Measurements from ENCODE around the gene SCARB1. TPM values are rescaled to one million over a fixed set of nuclear protein-coding genes. Genes with fewer than 3 reads are reported as not detected.
"Not testable (repeated sequence)": the region's sequence is repeated elsewhere in the genome, so short reads cannot be mapped to it uniquely, and the experiment has no call there.

The SCARB1 gene
- total RNA-seq, 1 experiment from 2014 or later = 26.8 TPM

GRCh38 chr12:124884587-124885438 lies 21.1 kb upstream of the SCARB1 start:
- DNase-seq (ENCODE audit: low spot score) = no peak

- no peak for DNase-seq (ENCODE audit: low spot score)
Observed at GRCh38 chr12:124883263-124884130, 19.8 kb upstream of the SCARB1 start.

GRCh38 chr12:124881123-124881522 lies 17.5 kb upstream of the SCARB1 start:
- DNase-seq (ENCODE audit: low spot score) = no peak

- not testable (repeated sequence) for DNase-seq (ENCODE audit: low spot score)
Observed at GRCh38 chr12:124880335-124880734, 16.7 kb upstream of the SCARB1 start.

GRCh38 chr12:124878795-124879516 lies 15.3 kb upstream of the SCARB1 start:
- no peak for DNase-seq (ENCODE audit: low spot score)

GRCh38 chr12:124877423-124877822 lies 13.8 kb upstream of the SCARB1 start:
- no peak for DNase-seq (ENCODE audit: low spot score)

GRCh38 chr12:124876171-124876570 lies 12.5 kb upstream of the SCARB1 start:
- no peak for DNase-seq (ENCODE audit: low spot score)

GRCh38 chr12:124875803-124876132 lies 12.1 kb upstream of the SCARB1 start:
- DNase-seq (ENCODE audit: low spot score) = no peak

- DNase-seq (ENCODE audit: low spot score) = no peak
Observed at GRCh38 chr12:124874988-124875802, 11.5 kb upstream of the SCARB1 start.

- DNase-seq (ENCODE audit: low spot score) = no peak
Observed at GRCh38 chr12:124874188-124874587, 10.5 kb upstream of the SCARB1 start.

GRCh38 chr12:124872068-124872719 lies 8.5 kb upstream of the SCARB1 start:
- DNase-seq (ENCODE audit: low spot score) = no peak

GRCh38 chr12:124871297-124871696 lies 7.6 kb upstream of the SCARB1 start:
- DNase-seq (ENCODE audit: low spot score) = no peak

- no peak for DNase-seq (ENCODE audit: low spot score)
Observed at GRCh38 chr12:124870515-124870914, 6.9 kb upstream of the SCARB1 start.

- no peak for DNase-seq (ENCODE audit: low spot score)
Observed at GRCh38 chr12:124869059-124869665, 5.5 kb upstream of the SCARB1 start.

GRCh38 chr12:124868252-124869058 lies 4.8 kb upstream of the SCARB1 start:
- DNase-seq (ENCODE audit: low spot score) = no peak

- peak; percentile 82 for DNase-seq (ENCODE audit: low spot score)
Observed at GRCh38 chr12:124867401-124867930, 3.8 kb upstream of the SCARB1 start.

GRCh38 chr12:124866883-124867400 lies 3.3 kb upstream of the SCARB1 start:
- DNase-seq (ENCODE audit: low spot score) = no peak

- DNase-seq (ENCODE audit: low spot score) = no peak
Observed at GRCh38 chr12:124866195-124866882, 2.7 kb upstream of the SCARB1 start.

Data from H4 (cell line).